ELR (cell line): Measurements from ENCODE around the gene TMC3.

Source experiments
- DNase-seq: peaks from one replicate; pipeline ENCODE4 v3.0.0-alpha.2; 2015; ENCODE audit warnings: low read depth

Gene TMC3

GRCh38 chr15:81297603-81298575, 76.1 kb downstream of the TMC3 start:
- DNase-seq: no peak

GRCh38 chr15:81297147-81297572, 76.9 kb downstream of the TMC3 start:
- DNase-seq: peak; percentile 27

- DNase-seq: no peak
Observed at GRCh38 chr15:81296673-81297072, 77.3 kb downstream of the TMC3 start.

- DNase-seq: no peak
Observed at GRCh38 chr15:81296186-81296585, 77.8 kb downstream of the TMC3 start.

GRCh38 chr15:81295486-81296121, 78.4 kb downstream of the TMC3 start:
- no peak for DNase-seq

GRCh38 chr15:81294516-81294880, 79.5 kb downstream of the TMC3 start:
- no peak for DNase-seq

GRCh38 chr15:81293728-81294515, 80.1 kb downstream of the TMC3 start:
- DNase-seq: no peak

GRCh38 chr15:81292523-81293001, 81.5 kb downstream of the TMC3 start:
- DNase-seq: no peak

GRCh38 chr15:81291916-81292522, 82.0 kb downstream of the TMC3 start:
- no peak for DNase-seq

- DNase-seq: no peak
Observed at GRCh38 chr15:81289910-81290309, 84.1 kb downstream of the TMC3 start.

GRCh38 chr15:81288616-81289015, 85.4 kb downstream of the TMC3 start:
- DNase-seq: no peak

GRCh38 chr15:81288040-81288439, 86.0 kb downstream of the TMC3 start:
- no peak for DNase-seq

GRCh38 chr15:81286621-81287121, 87.3 kb downstream of the TMC3 start:
- DNase-seq: no peak

GRCh38 chr15:81285461-81285860, 88.6 kb downstream of the TMC3 start:
- DNase-seq: no peak

GRCh38 chr15:81284256-81285031, 89.6 kb downstream of the TMC3 start:
- no peak for DNase-seq

GRCh38 chr15:81282911-81283310, 91.1 kb downstream of the TMC3 start:
- no peak for DNase-seq

- no peak for DNase-seq
Observed at GRCh38 chr15:81282606-81282895, 91.5 kb downstream of the TMC3 start.

- no peak for DNase-seq
Observed at GRCh38 chr15:81281766-81282605, 92.0 kb downstream of the TMC3 start.

GRCh38 chr15:81281456-81281735, 92.6 kb downstream of the TMC3 start:
- DNase-seq: no peak
